Psoas muscle (tissue), 8 donors: ENCODE measurements around the gene HERC5. TPM values are rescaled to one million over a fixed set of nuclear protein-coding genes. Genes with fewer than 3 reads are reported as not detected.
A peak's percentile ranks its signal among the peaks of the same experiment; 100 is the strongest.

Experiments used
- ATAC-seq, 4 donors: fragments of 200-7000 bp; cut with Tn5 transposase; one replicate each; pipeline ENCODE4 v1.9.1; 2020; ENCODE audit warnings: moderate library complexity in 3 of 4, mild to moderate bottlenecking in 2 of 4
- DNase-seq, 2 donors: peaks; one replicate each; pipeline ENCODE4 v3.0.0-alpha.2; 2020
- H3K27ac ChIP-seq: fragments of 200-600 bp; one replicate; pipeline ENCODE4 v1.8.0; 2022
- H3K27me3 ChIP-seq, 3 donors: fragments of 200-600 bp in 1 of 3; one replicate each; pipeline versions ENCODE4 v1.6.1 to v1.8.0; 2013 to 2022; ENCODE audit warnings: low read length in 2 of 3, mild to moderate bottlenecking in 2 of 3, moderate library complexity in 1 of 3; ENCODE audit not compliant: insufficient read depth in 3 of 3
- H3K36me3 ChIP-seq, 2 donors: fragments of 200-600 bp in 1 of 2; one replicate each; pipeline versions ENCODE4 v1.6.1 to v1.8.0; 2013 to 2022; ENCODE audit warnings: low read depth in 1 of 2, mild to moderate bottlenecking in 1 of 2, moderate library complexity in 1 of 2; ENCODE audit not compliant: insufficient read depth in 1 of 2
- H3K4me1 ChIP-seq: fragments of 200-600 bp; one replicate; pipeline ENCODE4 v1.8.0; 2022
- H3K4me3 ChIP-seq: fragments of 200-600 bp; one replicate; pipeline ENCODE4 v1.8.0; 2022; ENCODE audit warnings: mild to moderate bottlenecking
- H3K9me3 ChIP-seq: fragments of 200-600 bp; one replicate; pipeline ENCODE4 v1.8.0; 2022
- WGBS, 3 donors: extraction: QIAGEN DNeasy Blood & Tissue Kit; methylation state at CpG; one replicate each; pipeline versions ENCODE4 v1.1.6 to v1.1.7; 2013; 5-methylcytosine and 5-hydroxymethylcytosine counted together
- intact Hi-C, 2 donors: fragments of 100-400 bp; cut with DNase I; formaldehyde crosslinking; loops; one replicate each; pipeline versions ENCODE4 v1.11.0 to v1.14.2; 2022
- long read RNA-seq, 2 donors: library from polyadenylated mRNA; unstranded; transcript quantifications; one replicate each; pipeline ENCODE4 v2.0.0, GENCODE V29; 2021
- polyA plus RNA-seq, 3 donors: library from polyadenylated mRNA; stranded (reverse); fragments of 200-250 nt; gene quantifications; one replicate each; pipeline ENCODE4 v1.2.3, GENCODE V29; 2013
- total RNA-seq, 4 donors: library from RNA; stranded (reverse); fragmentation: NEBNext Ultra II Directional in 2 of 4; extraction: Animal tissue kit (Norgen Biotek cat#: 25700) in 2 of 4; gene quantifications; one replicate each; pipeline versions ENCODE4 v1.2.1 to v1.2.4, GENCODE V29; 2021 to 2023
- TF ChIP-seq, protein P1 (sequence below): fragments of 200-600 bp; IDR thresholded peaks from one replicate; pipeline ENCODE4 v1.8.0; 2022; ENCODE audit warnings: antibody characterized with exemption
- donor health status: healthy with polysubstance abuse.
- donor health status: DM: no; HTN: no; CAD: no; lungs with moderate emphysema.
- donor health status: Bipolar disorder and iron deficiency.
- donor health status: healthy.
- donor health status: DM: yes; HTN: yes; CAD: no.
- donor health status: DM: no; HTN: no; CAD: no.
- donor health status: DM: no; HTN: no; CAD: no.
- donor health status: DM: yes; HTN: yes; CAD: no.

Gene HERC5
- total RNA-seq (1 to 10 TPM in 2 of 4 donors, under 1 TPM in 2; 0.42 to 2.8 (median 1.3) TPM), polyA plus RNA-seq (under 1 TPM; 0.51 to 0.79 (median 0.69) TPM)
- long read RNA-seq, donor 1, partial matches to known transcripts = 0 of 1 reads
- long read RNA-seq, donor 1, other reads (novel, unspliced or antisense) = 0 of 1 reads
- long read RNA-seq, donor 2 = 0 reads

DNA sequence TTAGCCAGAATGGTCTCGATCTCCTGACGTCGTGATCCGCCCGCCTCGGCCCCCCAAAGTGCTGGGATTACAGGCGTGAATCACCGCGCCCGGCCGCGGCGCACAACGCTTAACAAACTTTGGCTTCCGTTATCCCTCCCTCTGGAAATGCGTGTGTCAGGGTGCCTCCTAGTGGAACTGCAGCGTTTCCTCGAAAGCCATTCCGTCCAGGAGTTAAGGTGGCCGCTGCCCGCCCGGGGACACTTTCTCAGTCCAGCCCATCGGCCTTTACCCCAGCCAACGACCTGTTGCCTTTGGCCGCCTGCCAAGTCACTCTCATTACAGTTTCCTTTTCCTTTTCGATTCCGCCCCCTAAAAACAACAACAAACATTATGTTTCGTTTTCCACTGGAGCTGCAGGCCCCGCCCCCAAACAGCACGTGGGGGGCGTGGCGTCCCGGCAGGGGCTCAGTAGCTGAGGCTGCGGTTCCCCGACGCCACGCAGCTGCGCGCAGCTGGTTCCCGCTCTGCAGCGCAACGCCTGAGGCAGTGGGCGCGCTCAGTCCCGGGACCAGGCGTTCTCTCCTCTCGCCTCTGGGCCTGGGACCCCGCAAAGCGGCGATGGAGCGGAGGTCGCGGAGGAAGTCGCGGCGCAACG lies at the start of gene HERC5:
HERC5 (plus strand) TSS at position 450 of the 637 bp plus-strand sequence; CDS start at position 601, 151 bp downstream.
- no peaks in the 10 kb centered on the region for H3K27me3 ChIP-seq
- 1% methylated on average over 48 to 57 of the region's 57 CpGs for WGBS, 3 donors
- ATAC-seq (peak; percentile 87 to 93 (median 92)), DNase-seq (peak; percentile 91 to 93)
- H3K4me1 ChIP-seq = no peaks in the 10 kb centered on the region
- TF ChIP-seq, protein P1, sequence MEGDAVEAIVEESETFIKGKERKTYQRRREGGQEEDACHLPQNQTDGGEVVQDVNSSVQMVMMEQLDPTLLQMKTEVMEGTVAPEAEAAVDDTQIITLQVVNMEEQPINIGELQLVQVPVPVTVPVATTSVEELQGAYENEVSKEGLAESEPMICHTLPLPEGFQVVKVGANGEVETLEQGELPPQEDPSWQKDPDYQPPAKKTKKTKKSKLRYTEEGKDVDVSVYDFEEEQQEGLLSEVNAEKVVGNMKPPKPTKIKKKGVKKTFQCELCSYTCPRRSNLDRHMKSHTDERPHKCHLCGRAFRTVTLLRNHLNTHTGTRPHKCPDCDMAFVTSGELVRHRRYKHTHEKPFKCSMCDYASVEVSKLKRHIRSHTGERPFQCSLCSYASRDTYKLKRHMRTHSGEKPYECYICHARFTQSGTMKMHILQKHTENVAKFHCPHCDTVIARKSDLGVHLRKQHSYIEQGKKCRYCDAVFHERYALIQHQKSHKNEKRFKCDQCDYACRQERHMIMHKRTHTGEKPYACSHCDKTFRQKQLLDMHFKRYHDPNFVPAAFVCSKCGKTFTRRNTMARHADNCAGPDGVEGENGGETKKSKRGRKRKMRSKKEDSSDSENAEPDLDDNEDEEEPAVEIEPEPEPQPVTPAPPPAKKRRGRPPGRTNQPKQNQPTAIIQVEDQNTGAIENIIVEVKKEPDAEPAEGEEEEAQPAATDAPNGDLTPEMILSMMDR = peak; percentile 62
- H3K9me3 ChIP-seq = no peaks in the 10 kb centered on the region
- intact Hi-C loops = loop anchor here (2.0 to 5.0 kb wide), 3 partner anchors 78 to 239 kb away; partner anchors contain the start of genes HERC6 (in 1 of the 2) and PPM1K (in 1 of the 2)
- H3K4me3 ChIP-seq = peak within 1 kb of the TSS; percentile 82
- no peaks in the 10 kb centered on the region for H3K36me3 ChIP-seq
- peak within 1 kb of the TSS; percentile 60 for H3K27ac ChIP-seq

GRCh38 chr4:88409206-88409605 lies 47.7 kb upstream of the HERC5 start:
- Histone ChIP-seq H3K27ac (no peak overlapping the region), H3K36me3 (peaks cover 0 to 4% of the 10 kb centered on the region in 2 donors), H3K4me3 (no peak overlapping the region), H3K4me1 (no peaks in the 10 kb centered on the region), H3K27me3 (no peaks in the 10 kb centered on the region), H3K9me3 (no peaks in the 10 kb centered on the region)
- intact Hi-C loops = no loop called here
- WGBS, 3 donors = 93 to 97% (median 94%) methylated on average over 2 of the region's 2 CpGs
- DNase-seq = no peak
- ATAC-seq = no peak
- TF ChIP-seq, protein P1 = no peak

DNA sequence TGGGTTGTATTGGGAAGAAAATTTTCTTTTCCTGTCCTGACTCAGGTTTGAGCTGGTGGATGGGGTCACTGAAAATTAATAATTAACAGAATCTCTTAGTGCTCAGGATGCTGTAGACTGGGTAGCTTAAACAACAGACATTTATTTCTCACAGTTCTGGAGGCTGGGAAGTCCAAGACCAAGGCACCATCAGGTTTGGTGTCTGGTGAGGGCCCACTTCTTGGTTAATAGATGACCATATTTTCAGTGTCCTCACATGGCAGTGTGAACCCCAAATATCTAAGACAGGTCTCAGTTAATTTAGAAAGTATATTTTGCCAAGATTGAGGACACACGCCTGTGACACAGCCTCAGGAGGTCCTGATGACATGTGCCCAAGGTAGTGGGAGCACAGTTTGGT lies 47.1 kb upstream of the HERC5 start:
- Histone ChIP-seq H3K27me3 (no peaks in the 10 kb centered on the region), H3K9me3 (no peaks in the 10 kb centered on the region), H3K4me3 (no peak overlapping the region), H3K4me1 (no peaks in the 10 kb centered on the region), H3K27ac (no peak overlapping the region), H3K36me3 (peaks cover 0 to 4% of the 10 kb centered on the region in 2 donors)
- intact Hi-C loops = no loop called here
- ATAC-seq (no peak), DNase-seq (no peak)
- TF ChIP-seq, protein P1 = no peak
- 82 to 100% (median 100%) methylated on average over 1 of the region's 1 CpG for WGBS, 3 donors

DNA sequence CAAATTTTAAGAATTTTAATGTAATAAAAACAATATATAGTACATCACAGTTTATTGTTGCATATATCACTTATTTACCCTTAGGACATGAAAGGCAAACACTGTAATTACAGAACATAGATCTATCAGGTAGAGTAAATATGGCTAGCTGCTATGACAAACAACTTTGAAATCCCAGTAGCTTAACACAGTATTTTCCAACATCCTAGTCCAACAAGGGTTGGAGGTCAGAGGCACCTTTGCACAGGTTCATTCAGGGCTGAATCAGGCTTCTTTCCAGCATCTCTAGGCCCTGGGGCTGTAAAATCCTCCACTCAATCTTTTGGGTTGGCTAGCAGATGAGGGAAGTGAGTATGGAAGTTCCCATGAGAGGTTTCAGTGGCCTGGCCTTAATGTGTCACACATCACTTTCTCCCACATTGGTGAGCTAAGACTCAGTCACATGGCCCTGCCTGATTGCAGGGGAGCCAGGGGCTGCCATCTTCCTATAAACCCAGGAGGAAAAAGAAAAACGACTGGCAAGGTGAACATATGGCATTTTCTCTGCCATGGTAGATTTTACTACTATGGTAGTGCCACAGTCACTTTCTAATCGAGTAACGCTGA lies 45.3 kb upstream of the HERC5 start:
- no peak overlapping the region for H3K27ac ChIP-seq
- no peaks in the 10 kb centered on the region for H3K9me3 ChIP-seq
- no peak for DNase-seq
- no peak overlapping the region for H3K4me3 ChIP-seq
- WGBS, 3 donors = 81 to 92% (median 90%) methylated on average over 3 of the region's 3 CpGs
- no peak for ATAC-seq
- H3K4me1 ChIP-seq = no peaks in the 10 kb centered on the region
- peaks cover 0 to 4% of the 10 kb centered on the region in 2 donors for H3K36me3 ChIP-seq
- H3K27me3 ChIP-seq = no peaks in the 10 kb centered on the region
- intact Hi-C loops = no loop called here
- TF ChIP-seq, protein P1 = no peak
